ENCODE results near the gene SEC24B.

- TF ChIP-seq POLR2AphosphoS5 (IDR thresholded peaks at IDR 0.05; ENCODE audit: low read depth, low read length) = no peak
- no peak for TF ChIP-seq SIN3A (IDR thresholded peaks at IDR 0.05; ENCODE audit: borderline replicate concordance, insufficient read depth, low read length)
Observed at GRCh38 chr4:109385260-109385659, 48.4 kb upstream of the SEC24B start.

All from PFSK-1 (cell line).